ENCODE data around the gene KATNAL2.
"Not testable (repeated sequence)": the region's sequence is repeated elsewhere in the genome, so short reads cannot be mapped to it uniquely, and the experiment has no call there.

The KATNAL2 gene

DNA sequence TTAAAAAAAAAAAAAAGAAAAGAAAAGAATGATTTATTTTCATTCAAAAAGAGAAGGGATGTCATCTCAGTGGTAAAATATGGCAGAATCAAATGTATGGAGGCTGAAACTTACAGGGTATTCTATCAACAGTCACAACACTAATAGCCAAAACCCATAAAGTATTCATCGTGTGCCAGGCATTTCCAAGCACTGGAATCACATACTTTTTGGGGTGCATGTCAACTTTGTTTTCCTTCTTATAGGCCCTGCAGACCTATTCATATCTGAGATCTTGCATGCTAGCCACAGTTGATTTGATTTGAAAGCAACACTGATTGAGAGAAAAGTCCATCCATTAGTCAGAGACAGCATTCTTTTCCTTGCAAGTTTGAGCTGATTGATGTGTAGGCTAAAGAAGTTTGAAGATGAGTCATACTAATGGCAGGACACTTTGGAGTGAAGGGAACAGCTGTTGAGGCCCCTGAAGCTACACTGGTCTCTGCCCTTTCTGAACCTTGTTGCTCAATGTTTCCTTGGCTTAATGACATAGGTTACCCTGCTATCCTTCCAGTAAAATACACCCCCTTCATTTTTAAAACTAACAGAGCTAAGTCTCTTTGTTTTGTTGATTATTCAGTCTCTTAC lies 22.0 kb downstream of the KATNAL2 start:
- no peak for DNase-seq (ENCODE audit: low spot score)

DNA sequence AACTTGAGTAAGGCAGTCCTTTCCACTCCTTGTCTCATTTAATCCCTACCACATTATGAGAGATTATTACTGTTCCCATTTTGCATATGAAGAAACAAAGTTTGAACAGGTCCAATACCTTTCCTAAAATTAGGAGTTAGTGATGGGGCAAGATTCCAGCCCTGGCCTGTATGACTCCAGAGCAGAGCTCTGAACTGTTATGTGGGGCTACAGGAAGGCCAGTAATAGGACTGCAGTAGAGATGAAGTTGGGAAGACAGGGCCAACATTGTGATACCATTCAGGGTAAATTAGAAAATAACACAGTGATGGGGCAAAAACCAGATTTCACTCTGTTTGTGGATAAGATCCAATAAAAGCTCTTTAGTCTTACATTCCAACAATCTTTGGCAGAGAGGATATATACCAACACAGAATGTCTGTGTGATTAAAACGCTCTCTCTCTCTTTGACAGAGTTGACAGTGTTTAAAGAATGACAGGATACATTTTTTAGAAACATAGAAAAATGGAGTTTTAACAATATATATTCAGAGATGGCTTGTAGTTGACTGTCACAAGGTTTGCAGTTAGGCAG lies 22.7 kb downstream of the KATNAL2 start:
- DNase-seq (ENCODE audit: low spot score): no peak

DNA sequence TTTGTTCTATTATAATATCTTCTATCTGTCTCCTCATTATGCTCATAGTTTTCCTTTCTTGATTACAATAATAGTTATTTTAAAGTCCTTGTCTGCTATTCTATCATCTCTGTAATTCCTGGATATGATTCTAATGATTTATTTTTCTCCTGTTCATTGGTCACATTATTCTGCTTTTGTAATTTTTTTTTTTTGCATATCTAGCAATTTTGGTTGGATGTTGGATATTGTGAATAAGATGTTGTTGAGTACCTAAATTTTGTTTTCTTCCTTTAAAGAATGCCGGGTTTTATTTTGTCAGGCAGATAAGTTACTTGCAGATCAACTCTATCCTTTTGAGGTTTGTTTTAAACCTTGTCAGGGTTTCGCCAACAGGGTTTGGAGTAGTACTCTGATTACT lies 25.2 kb downstream of the KATNAL2 start:
- no peak for DNase-seq (ENCODE audit: low spot score)

DNA sequence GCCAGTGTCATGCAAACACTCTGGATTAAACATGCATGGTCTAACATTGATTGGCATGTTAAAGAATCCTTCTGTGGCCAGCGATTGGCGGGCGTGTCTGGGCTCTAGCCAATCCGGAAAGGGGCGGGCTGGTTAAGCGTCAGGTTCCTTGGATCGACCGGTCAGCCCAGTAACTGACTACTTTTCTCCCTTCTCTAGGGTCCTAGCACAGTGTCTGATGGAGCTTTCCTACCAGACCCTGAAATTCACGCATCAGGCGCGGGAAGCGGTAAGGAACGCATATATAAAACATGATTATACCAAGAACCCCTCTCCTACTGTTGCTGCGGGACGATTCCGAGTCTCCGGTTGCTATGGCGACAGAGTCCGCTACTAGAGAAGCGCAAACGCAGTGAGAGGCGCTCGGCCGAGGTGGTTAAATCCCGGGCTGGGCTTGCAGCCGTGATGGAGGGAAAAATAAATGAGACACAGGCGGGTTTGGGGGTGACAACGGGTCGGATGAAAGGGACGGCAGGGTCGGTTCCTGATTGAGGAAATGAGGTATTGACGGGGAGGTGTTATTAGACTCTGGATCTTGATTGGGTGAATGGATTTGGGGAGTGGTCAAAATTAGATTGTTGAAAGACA lies 29.4 kb downstream of the KATNAL2 start:
- DNase-seq (ENCODE audit: low spot score): peak; percentile 95

DNA sequence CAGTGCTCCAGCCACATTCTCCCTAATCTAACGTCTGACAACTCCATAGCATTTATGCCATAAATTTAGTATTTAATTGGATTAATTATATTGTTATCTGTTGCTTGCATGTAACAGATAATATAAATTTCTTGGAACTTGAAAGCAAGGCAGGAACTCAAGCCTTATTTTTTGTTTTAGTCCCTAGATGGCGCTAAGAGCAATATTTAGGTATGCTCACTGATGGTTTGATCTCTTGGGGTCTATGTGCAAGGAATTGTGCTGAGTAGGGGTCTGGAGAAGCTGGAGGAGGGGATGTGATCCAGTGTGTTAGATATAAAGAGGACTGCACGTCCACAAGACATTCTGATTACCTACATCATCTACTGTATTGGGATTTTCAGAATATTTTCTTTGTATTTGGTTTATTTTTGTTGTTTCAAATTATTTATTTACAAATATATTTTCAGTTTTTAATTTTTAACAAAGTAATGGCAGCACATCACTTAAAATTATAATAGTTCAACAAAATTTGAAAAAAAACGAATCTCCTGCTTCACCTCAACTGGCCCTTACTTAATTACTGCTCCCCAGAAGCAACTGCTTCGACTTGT lies 32.8 kb downstream of the KATNAL2 start:
- peak; percentile 52 for DNase-seq (ENCODE audit: low spot score)

DNA sequence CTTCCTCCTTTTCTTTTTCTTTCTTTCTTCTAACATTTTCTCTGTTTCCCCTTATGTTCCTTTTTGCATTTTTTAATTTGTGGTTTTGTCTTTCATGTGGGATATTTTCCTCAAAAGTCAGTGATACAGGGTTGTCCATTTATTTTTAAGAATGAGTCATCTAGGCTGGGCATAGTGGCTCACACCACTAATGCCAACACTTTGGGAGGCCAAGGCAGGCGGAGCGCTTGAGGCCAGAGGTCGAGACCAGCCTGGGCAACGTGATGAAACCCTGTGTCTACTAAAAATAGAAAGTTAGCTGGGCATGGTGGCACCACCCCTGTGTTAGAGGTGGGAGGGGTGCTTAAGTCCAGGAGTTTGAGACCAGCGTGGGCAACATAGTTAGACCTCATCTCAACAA lies 35.8 kb downstream of the KATNAL2 start:
- no peak for DNase-seq (ENCODE audit: low spot score)

DNA sequence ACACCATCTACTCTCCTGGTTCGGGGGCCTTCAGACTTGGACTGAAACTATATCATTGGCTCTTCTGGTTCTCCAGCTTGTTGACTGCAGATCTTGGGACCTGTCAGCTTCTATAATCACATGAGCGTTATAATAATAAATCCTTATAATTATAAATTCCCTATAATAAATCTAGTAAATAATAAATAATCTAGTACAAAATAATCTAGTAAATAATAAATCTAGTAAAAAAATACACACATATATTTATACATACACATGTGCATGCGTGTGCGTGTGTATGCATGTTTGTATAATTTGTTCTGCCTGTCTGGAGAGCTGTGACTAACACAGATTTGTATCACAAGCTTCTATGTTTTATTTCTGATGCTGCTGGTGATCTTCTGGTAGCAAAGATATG lies 40.8 kb downstream of the KATNAL2 start:
- no peak for DNase-seq (ENCODE audit: low spot score)

DNA sequence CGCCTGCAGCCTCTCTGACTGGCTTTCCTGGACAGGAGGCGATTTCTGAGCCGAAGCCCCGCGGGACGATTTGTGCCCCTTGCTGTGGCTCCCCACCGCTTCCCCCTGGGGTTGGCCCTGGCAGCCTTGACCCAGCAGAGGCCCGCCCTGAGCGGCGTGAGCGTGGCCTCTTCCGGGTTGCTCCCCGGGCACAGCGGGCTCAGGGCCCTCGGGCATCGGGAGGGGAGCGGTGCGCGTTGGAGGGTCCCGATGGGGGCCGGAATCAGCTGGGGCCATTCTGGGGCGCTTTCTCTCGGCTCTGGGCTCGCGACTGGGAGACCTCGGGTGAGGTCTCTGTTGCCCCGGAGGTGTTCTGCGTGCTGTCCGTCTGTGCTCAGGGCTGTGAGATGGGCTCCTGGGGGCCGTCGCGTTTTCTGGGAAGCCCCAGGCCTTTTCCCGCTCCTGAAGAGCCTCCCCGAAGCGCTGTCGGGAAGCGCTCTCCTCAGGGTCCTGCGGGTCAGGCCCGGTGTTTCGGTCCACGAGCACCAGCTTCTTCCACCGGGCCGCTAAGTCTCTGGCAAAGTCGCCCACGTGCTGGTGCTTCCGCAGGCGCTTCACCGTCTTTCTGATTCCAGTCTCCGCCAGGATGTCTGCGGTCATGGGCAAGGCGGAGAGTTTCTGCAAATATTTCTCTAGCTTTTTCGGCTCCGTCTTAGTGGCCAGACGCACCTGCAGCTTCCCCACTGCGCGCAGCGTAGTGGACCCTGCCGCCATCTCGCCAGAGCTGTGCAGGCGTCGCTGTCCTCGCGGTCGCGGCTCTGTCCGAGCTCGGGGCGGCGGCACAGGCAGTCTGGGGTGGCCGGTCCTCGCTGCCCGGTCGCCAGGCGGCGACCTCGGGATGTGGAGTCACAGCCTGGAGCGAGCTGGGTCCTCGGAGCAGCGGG lies 46.5 kb downstream of the KATNAL2 start:
- DNase-seq (ENCODE audit: low spot score): not testable (repeated sequence)

DNA sequence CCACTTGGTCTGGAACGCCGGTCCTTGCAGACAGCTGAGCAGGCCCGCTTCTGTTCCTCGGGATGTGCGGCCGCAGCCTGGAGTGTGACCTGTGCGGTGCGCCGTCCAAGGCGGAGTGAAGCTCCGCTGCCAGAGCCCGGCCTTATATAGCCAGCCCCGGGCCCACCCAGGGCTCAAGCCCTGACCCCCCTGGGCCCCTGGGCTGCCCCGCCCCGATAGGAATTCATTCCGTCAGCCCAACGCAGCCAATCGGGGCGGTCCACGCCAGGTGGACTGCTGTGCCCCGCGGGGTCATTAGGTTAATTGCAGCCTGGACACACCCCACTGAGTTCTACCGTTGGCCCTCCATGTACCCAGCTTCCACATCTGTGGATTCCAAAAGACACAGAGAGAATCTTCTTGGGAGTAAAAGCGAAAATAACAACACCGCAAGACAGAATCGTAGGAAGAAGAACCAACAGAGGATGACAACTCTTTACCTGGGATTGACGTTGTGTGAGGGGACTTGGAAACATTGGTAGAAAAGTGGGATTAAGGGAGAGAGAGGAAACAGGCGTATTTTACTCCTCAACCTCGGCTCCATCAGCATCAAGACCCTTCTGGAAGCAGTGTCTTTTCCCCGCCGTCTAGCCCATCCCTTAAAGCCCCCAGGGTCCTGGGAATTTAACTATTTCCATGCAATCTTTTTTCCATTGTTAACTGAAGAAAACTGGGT lies 47.3 kb downstream of the KATNAL2 start:
- DNase-seq (ENCODE audit: low spot score): not testable (repeated sequence)

DNA sequence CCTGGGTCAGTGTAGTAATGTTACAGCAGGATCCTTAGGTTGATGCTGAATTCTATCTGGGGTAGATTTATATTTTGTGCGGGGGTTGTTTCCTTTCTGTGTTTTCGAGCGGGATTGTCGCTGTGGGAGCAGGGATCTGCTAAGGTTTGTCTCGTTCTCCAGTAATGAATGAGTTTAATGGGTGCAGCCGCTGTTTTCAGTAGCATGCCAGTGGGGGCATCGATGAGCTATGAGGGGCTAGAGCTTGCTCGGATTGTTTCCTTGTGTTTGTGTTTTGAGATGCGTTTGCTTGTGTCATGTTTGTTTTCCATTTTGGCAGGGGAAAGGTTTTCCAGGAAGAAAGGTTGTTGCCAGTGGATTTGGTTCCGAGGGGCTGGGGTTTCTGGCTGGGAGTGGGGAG lies 48.9 kb downstream of the KATNAL2 start:
- DNase-seq (ENCODE audit: low spot score): not testable (repeated sequence)

DNA sequence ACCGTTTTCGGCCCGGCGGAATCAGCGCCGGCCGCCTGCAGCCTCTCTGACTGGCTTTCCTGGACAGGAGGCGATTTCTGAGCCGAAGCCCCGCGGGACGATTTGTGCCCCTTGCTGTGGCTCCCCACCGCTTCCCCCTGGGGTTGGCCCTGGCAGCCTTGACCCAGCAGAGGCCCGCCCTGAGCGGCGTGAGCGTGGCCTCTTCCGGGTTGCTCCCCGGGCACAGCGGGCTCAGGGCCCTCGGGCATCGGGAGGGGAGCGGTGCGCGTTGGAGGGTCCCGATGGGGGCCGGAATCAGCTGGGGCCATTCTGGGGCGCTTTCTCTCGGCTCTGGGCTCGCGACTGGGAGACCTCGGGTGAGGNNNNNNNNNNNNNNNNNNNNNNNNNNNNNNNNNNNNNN lies 52.1 kb downstream of the KATNAL2 start:
- DNase-seq (ENCODE audit: low spot score): not testable (repeated sequence)

DNA sequence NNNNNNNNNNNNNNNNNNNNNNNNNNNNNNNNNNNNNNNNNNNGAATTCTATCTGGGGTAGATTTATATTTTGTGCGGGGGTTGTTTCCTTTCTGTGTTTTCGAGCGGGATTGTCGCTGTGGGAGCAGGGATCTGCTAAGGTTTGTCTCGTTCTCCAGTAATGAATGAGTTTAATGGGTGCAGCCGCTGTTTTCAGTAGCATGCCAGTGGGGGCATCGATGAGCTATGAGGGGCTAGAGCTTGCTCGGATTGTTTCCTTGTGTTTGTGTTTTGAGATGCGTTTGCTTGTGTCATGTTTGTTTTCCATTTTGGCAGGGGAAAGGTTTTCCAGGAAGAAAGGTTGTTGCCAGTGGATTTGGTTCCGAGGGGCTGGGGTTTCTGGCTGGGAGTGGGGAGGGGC lies 102.5 kb downstream of the KATNAL2 start:
- DNase-seq (ENCODE audit: low spot score): not testable (repeated sequence)

DNA sequence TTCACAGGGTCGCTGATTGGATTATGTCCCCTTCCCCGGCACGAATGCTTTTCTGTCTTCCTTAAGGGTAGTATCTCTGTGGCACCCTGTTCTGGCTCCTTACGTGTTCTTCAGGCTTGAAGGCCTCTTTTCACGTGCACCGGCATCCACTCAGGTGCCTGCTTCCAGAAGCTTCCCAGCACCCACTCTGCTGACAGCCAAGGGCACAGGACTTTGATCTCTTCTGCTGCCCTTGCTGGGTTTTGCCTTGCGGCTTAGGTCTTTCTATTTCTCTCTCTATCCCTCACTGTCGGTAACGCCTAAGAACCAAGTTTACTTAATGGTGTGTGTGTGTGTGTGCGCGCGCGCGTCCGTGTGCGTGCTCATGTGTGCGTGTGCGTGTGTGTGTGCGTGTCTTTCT lies 103.4 kb downstream of the KATNAL2 start:
- DNase-seq (ENCODE audit: low spot score): not testable (repeated sequence)

DNA sequence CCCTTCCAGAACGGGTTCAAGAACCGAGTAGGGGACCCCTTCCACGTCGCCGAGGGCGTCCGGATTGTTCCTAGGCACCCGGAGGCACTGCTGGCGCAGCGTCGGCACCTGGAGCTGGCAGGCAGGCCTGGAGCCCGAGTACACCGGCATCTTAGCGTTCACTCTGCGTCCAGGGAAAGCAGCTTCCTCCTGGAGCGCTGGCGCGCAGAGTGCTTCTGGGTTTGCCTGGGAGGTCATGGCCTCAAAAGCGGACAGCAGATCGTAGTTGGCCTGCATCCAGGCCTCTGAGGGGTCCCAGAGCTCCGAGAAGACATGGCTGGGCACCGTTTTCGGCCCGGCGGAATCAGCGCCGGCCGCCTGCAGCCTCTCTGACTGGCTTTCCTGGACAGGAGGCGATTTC lies 105.4 kb downstream of the KATNAL2 start:
- not testable (repeated sequence) for DNase-seq (ENCODE audit: low spot score)

DNA sequence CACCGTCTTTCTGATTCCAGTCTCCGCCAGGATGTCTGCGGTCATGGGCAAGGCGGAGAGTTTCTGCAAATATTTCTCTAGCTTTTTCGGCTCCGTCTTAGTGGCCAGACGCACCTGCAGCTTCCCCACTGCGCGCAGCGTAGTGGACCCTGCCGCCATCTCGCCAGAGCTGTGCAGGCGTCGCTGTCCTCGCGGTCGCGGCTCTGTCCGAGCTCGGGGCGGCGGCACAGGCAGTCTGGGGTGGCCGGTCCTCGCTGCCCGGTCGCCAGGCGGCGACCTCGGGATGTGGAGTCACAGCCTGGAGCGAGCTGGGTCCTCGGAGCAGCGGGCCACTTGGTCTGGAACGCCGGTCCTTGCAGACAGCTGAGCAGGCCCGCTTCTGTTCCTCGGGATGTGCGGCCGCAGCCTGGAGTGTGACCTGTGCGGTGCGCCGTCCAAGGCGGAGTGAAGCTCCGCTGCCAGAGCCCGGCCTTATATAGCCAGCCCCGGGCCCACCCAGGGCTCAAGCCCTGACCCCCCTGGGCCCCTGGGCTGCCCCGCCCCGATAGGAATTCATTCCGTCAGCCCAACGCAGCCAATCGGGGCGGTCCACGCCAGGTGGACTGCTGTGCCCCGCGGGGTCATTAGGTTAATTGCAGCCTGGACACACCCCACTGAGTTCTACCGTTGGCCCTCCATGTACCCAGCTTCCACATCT lies 106.5 kb downstream of the KATNAL2 start:
- not testable (repeated sequence) for DNase-seq (ENCODE audit: low spot score)

DNA sequence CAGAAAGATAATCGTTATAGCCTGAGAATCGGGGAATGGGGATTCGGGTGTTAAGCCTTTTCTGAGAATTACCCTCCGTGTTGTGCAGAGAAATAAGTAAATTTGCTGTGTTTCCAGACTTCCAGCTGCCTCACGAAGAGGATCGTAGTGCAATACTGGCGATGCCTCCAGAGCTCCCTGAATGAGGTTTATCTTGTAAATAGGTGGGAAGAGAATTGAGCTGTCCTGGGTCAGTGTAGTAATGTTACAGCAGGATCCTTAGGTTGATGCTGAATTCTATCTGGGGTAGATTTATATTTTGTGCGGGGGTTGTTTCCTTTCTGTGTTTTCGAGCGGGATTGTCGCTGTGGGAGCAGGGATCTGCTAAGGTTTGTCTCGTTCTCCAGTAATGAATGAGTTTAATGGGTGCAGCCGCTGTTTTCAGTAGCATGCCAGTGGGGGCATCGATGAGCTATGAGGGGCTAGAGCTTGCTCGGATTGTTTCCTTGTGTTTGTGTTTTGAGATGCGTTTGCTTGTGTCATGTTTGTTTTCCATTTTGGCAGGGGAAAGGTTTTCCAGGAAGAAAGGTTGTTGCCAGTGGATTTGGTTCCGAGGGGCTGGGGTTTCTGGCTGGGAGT lies 108.3 kb downstream of the KATNAL2 start:
- not testable (repeated sequence) for DNase-seq (ENCODE audit: low spot score)

DNA sequence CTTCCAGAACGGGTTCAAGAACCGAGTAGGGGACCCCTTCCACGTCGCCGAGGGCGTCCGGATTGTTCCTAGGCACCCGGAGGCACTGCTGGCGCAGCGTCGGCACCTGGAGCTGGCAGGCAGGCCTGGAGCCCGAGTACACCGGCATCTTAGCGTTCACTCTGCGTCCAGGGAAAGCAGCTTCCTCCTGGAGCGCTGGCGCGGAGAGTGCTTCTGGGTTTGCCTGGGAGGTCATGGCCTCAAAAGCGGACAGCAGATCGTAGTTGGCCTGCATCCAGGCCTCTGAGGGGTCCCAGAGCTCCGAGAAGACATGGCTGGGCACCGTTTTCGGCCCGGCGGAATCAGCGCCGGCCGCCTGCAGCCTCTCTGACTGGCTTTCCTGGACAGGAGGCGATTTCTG lies 111.3 kb downstream of the KATNAL2 start:
- DNase-seq (ENCODE audit: low spot score): not testable (repeated sequence)

DNA sequence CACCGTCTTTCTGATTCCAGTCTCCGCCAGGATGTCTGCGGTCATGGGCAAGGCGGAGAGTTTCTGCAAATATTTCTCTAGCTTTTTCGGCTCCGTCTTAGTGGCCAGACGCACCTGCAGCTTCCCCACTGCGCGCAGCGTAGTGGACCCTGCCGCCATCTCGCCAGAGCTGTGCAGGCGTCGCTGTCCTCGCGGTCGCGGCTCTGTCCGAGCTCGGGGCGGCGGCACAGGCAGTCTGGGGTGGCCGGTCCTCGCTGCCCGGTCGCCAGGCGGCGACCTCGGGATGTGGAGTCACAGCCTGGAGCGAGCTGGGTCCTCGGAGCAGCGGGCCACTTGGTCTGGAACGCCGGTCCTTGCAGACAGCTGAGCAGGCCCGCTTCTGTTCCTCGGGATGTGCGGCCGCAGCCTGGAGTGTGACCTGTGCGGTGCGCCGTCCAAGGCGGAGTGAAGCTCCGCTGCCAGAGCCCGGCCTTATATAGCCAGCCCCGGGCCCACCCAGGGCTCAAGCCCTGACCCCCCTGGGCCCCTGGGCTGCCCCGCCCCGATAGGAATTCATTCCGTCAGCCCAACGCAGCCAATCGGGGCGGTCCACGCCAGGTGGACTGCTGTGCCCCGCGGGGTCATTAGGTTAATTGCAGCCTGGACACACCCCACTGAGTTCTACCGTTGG lies 112.4 kb downstream of the KATNAL2 start:
- DNase-seq (ENCODE audit: low spot score): not testable (repeated sequence)

DNA sequence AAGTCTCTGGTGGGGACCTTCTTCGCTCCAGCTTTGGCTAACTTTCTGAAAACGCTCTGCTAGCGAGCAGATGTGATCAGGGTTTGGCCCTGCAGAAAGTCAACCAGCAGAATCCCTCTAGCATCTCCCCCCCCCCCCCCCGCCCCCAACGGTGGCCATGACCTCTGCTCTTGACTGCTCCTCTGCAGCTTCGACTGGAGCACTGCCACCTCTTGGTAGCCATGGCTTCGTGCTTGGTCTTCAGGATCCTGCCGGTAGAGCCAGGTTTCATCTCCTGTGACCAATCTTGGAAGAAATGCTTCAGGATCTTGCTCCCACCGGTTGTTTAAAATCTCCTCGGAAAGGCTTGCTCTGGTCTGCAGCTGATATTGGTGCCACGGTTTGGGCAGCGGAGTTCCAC lies 113.5 kb downstream of the KATNAL2 start:
- DNase-seq (ENCODE audit: low spot score): not testable (repeated sequence)

DNA sequence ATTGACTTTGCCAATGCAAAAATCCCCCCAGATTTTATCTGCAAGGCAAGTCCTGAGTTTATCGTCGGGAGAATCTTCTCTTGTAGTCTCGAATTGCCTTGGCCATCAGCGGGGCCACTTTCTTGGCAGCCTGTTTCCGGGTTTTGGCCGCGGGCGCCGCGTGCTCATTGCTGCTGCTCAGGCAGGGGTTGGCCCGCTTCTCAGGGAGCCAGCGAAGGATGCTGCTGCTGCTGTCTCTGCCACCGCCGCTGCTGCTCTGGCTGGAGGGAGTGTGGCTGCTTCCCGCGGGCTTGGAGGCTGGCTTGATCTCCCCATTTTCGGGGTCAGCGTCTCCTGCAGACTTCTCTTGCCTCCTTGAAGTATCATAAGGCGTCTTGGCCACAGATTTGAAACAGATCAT lies 115.5 kb downstream of the KATNAL2 start:
- DNase-seq (ENCODE audit: low spot score): no peak

Measured in iPS-NIHi11 (cell line).